GF-D8 (cell line): ENCODE measurements around the gene CPED1.

ENCODE experiments used
- DNase-seq: peaks from one replicate; lab custom pipeline; 2025; lab: John Stamatoyannopoulos, UW

Gene CPED1

GRCh38 chr7:121261207-121261884 is 272.8 kb downstream of the CPED1 start:
- no peak for DNase-seq

GRCh38 chr7:121262221-121262620 is 273.7 kb downstream of the CPED1 start:
- DNase-seq, result no peak

GRCh38 chr7:121262969-121263368 is 274.5 kb downstream of the CPED1 start:
- DNase-seq, result no peak

GRCh38 chr7:121266307-121266894 is 277.9 kb downstream of the CPED1 start:
- no peak for DNase-seq

GRCh38 chr7:121267612-121268011 is 279.1 kb downstream of the CPED1 start:
- DNase-seq, result no peak

- DNase-seq, result no peak
Observed at GRCh38 chr7:121269798-121270197, 281.3 kb downstream of the CPED1 start.

- no peak for DNase-seq
Observed at GRCh38 chr7:121271098-121271497, 282.6 kb downstream of the CPED1 start.

- DNase-seq, result no peak
Observed at GRCh38 chr7:121271916-121272315, 283.4 kb downstream of the CPED1 start.

GRCh38 chr7:121272676-121273075 is 284.2 kb downstream of the CPED1 start:
- DNase-seq, result no peak

- no peak for DNase-seq
Observed at GRCh38 chr7:121273467-121274167, 285.1 kb downstream of the CPED1 start.

- no peak for DNase-seq
Observed at GRCh38 chr7:121274467-121274866, 286.0 kb downstream of the CPED1 start.

- no peak for DNase-seq
Observed at GRCh38 chr7:121275204-121275603, 286.7 kb downstream of the CPED1 start.

- no peak for DNase-seq
Observed at GRCh38 chr7:121276313-121276712, 287.8 kb downstream of the CPED1 start.

- no peak for DNase-seq
Observed at GRCh38 chr7:121278120-121279021, 289.9 kb downstream of the CPED1 start.

- no peak for DNase-seq
Observed at GRCh38 chr7:121279060-121279620, 290.6 kb downstream of the CPED1 start.

- DNase-seq, result no peak
Observed at GRCh38 chr7:121279822-121280221, 291.3 kb downstream of the CPED1 start.

GRCh38 chr7:121280656-121281055 is 292.1 kb downstream of the CPED1 start:
- DNase-seq, result no peak

- DNase-seq, result no peak
Observed at GRCh38 chr7:121282129-121282528, 293.6 kb downstream of the CPED1 start.

- no peak for DNase-seq
Observed at GRCh38 chr7:121285066-121285667, 296.7 kb downstream of the CPED1 start.

- DNase-seq, result no peak
Observed at GRCh38 chr7:121286186-121286585, 297.7 kb downstream of the CPED1 start.
